Astrocyte (in vitro differentiated cells and primary cell): ENCODE results near the gene PDE7B.

Source experiments
- CTCF ChIP-seq: IDR thresholded peaks from 2 replicates; pipeline ENCODE4 v1.5.1; 2011; ENCODE audit warnings: low read depth, mild to moderate bottlenecking, inconsistent platforms, low read length, moderate library complexity; ENCODE audit not compliant: insufficient read depth
- EZH2 ChIP-seq: IDR thresholded peaks from 2 replicates; pipeline ENCODE4 v1.6.1; 2012; ENCODE audit warnings: mild to moderate bottlenecking, low read length, inconsistent platforms; ENCODE audit not compliant: insufficient read depth

GRCh38 chr6:136085370-136086115, 234.0 kb downstream of the PDE7B start:
- no peak for TF ChIP-seq EZH2
- TF ChIP-seq CTCF: no peak
